HG03520 (cell line): Measurements from ENCODE around the gene RGS7.
"Not testable (repeated sequence)": the region's sequence is repeated elsewhere in the genome, so short reads cannot be mapped to it uniquely, and the experiment has no call there.

Experiments used
- ATAC-seq: cut with Tn5 transposase; IDR thresholded peaks from one replicate; pipeline ENCODE4 v1.9.1; 2021; ENCODE audit warnings: mild to moderate bottlenecking, moderate library complexity; ENCODE audit not compliant: unreplicated experiment

The RGS7 gene

DNA sequence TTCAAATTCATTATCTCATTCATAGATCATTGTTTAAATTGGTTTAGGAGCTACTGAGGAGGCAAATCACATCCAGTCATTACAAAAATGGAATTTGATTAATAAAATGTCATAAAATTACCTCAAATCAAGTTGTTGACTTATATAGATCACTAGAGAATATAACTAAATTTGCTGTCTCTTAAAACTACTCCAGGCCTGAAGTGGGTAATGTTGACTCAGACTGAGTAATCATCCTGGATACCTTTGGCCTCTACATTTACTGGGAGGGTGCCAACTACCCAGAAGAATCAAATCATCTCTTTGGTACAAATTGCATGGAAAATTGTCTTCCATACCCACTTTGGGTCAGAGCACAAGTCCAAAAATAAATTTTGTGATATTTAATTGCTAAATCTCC is 553.9 kb downstream of the RGS7 start:
- ATAC-seq: no peak

DNA sequence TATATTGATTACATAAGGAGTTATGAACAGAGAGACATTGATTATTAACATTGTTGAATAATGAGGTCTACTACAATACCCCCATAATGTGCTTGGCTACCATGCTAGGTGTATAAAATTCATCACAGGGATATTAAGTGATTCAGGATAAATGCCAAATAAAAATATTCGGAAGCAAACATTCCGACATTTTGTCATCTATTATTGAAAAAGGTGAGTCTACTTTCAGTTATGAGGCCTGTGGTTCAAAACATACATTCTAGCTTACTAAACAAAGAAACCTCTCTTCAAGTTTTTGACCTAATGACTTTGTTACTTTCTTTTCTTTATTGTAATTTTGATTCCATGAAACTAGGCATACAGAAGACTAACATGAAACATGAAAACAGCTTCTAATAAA is 554.7 kb downstream of the RGS7 start:
- ATAC-seq: no peak

DNA sequence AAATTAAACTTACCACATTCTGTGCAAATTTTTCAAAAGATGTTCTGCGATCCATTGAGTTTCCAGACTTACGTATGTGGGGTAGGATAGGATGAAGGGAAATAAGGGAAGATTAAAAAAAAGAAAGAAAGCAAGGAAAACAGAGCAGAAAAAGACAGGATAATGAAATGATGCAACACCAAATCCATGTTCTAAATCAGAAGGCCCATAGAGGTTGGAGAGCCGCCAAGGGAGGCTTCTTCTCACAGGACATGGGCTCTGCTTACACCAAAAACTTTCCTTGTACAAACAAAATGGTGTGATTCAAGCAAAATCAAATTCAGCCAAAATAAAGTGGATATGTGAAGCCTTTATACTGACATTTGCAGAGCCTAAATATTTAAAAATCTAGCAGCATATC is 555.6 kb downstream of the RGS7 start:
- no peak for ATAC-seq

DNA sequence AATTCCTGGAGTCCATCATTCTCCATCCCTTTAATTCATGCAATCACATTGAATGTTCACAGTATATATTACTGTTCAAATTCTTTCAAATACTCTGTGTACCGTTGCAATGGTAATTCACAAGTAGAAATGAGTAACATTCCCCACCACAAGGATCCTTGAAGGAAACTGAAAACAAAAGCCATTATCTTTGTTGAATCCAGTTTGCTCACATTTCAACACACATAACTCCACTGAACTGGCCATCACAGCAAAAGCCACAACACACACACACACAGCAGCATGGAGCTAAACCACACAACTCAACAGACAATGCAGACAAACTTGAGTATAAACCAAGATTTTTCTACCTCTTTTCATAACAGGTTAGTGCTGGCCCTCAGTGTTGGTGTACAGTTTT is 556.7 kb downstream of the RGS7 start:
- no peak for ATAC-seq

DNA sequence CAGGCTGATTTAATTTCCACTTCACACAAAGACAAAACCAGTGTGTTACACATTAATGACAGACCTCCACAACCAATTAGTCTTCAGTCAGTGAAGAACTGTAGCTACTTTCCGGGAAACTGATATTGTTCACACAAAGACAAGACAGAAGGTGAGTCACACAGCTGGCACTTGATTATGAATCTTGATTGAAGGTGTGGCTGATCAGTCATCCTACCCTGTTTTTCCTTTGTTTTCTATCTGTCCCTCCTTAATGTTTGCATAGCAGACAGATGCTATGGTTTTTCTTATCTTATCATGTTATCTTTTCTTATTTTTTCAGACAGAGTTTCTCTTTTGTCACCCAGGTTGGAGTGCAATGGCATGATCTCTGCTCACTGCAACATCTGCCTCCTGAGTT is 560.0 kb downstream of the RGS7 start:
- ATAC-seq: no peak

DNA sequence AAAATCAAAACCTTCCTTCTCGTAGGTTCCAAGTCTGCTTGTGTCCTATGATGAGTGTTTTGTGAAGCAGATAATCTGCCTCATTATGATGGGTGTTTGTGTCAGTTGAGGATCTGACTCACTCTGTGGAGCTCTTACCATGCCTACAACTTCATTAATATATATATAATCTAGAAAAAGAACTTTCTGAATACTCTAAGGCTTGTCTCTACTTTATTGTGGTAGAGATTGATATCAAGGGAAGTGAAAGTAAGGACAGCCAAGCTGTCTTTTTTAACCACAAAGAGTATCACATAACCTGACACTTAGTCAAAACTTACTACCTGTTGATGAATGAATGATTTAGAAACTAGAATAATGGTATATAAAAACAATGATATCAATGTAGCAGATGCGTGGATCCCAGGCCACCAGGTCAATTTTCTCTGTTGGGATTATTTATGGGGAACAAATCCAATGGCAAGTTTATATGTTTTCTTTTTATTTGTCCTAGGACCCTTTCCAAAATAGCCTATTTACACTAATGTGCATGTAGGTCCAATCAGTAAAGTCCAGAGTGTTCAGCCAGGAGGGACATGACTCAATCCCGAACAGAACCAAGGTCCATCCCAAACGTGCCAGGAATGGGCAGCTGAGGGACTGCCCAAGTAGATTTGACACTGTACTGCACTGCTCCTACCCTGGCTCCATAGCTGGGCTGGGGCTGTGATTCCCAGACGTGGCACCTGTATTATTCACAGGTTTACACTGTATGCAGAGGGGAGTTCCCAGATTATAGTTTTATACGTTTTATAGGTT is 562.8 kb downstream of the RGS7 start:
- peak; percentile 84 for ATAC-seq

DNA sequence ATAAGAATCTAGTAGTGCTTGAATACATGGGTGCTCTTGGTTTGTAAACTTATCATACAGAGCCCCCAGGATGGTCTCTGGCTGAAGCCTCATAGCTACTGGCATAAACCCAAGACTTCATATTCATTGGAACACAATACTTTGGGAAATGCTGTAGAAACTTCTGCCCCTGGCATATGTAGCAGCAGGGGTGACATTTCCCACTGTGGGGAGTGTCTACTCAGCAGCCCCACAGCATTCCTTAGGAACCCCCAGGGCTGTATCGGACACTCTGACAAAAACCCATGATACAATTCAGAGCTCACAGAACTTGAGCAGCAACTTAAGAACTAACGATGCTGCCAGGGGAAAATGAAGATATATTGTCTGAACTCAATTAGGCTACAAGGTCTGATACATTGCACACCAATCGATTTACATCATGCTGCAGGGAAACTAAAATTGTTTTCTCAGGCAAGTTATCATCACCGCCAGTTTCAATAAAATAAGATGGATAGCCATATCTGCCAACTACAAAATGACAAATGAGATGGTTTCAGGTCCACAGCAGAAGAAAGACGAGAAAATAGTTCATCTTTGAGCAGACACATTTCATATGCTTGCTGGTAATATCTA is 564.0 kb downstream of the RGS7 start:
- no peak for ATAC-seq

DNA sequence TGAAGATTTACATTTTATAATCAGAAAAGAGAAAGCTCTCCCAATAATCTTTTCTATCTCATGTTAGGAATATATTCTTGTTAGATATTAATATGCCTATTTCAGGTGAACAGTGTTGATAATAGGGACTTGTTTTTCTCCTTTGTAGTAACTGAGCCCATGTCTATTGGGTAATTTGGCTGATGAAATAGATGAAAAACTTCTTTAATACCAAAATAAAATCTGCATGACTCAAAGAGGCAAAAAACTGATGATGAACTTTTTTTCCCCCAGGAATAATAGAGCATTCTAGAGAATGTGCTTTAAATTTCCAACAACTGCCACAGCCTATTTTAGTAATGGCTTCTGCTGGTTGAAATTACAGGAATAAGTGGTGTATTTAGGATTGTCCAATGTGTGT is 566.1 kb downstream of the RGS7 start:
- ATAC-seq: no peak

DNA sequence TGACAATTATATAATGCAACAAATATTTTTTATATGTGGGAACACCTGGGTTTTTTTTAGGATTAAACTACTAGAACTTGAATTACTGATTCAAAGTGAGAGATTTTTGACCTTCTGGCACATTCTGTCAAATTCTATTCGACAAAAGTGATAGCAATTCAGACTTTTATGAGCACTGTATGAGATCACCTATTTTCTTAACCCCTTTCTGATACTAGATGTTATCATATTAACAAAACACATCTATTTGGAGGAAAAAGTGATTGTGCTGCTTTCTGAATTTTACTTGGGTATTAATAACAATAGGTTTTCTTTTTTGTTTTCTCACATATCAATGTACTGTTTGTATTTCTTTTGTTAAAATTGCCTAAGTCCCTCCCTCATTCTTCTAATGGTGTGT is 570.1 kb downstream of the RGS7 start:
- ATAC-seq: no peak

DNA sequence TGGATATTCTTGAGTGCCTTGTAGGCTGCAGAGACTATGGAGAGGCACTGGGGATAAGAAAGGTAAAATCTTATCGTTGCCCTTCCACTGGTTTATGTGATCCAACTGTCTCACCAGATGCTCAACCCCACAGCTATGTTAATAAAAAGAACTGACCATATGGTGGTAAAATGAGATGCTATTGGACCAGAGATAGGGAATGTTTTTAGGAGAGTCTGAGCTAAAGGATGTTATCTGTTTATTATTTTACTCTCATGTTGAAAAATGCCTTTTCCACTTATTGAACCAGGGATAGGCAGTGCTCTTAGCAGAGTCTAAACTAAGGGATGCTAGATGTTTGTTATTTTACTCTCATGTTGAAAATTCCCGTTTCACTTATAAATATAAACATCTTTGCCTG is 572.2 kb downstream of the RGS7 start:
- ATAC-seq: no peak

DNA sequence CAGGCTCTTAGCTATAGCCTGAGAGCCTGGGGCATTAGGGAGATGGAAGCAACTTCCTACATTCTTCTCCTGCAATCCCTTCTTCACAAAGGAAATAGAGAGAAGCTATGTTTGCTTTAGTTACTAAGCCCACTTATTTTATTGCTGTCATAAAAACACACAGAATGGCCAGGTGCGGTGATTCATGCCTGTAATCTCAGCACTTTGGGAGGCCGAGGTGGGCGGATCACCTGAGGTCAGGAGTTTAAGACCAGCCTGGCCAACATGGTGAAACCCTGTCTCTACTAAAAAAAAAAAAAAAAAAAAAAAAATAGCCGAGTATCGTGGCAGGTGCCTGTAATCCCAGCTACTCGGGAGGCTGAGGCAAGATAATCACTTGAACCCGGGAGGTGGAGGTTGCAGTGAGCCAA is 573.3 kb downstream of the RGS7 start:
- ATAC-seq: not testable (repeated sequence)

DNA sequence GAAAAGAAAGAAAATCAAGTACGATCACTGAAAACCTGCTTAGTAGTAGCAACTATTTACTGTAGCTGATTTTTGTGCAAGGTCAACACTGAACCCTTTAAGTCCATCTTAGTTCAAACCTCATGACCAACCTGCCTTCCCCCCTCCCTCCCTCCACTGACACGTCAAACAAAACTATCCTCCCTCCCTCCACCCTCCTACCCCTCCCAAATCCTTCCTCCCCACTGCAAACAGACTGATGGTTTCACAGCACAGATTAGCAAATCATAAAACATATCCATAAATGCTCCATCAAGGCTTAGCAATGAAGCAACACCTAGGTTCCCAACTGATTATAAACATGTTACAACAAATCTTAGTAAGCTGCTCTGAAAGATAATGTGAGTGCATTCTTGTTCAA is 580.8 kb downstream of the RGS7 start:
- no peak for ATAC-seq

DNA sequence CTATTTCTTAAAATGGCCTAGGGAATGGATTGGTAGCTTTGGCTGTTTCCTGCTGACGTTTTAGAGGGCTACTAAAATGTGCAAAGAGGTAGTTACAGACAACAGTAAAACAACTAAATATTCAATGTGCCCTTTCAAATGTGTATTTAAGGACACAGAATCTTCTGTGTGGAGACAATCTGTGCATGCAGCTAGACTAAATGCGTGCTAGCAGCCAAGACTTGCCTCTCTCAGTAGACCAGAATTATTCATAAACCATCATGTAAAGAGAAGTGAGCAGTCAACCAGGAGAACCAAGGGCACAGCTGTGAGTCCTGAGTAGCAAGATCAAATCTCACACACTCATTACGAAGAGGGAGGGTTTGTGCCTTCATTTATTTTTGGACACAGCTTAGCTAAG is 584.9 kb downstream of the RGS7 start:
- ATAC-seq: no peak

DNA sequence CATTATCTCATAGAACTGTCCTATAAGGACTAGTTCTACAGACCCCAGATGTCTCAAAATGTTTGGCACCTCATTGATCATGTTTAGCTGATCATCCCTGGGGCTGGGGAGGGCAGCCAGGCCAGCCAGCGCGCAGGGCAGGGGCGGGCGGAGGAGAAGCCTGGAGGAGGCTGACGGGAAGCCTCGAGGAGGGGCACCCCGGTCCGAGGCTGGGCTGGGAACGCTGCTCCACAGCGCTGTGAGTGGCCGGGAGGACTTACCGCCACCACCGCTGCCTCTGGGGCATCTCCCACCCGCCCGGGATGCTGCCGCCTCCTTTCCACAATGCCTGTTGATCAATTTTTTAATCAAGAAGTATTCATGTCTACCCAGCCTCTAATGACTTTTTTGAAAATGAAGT is 585.6 kb downstream of the RGS7 start:
- no peak for ATAC-seq

DNA sequence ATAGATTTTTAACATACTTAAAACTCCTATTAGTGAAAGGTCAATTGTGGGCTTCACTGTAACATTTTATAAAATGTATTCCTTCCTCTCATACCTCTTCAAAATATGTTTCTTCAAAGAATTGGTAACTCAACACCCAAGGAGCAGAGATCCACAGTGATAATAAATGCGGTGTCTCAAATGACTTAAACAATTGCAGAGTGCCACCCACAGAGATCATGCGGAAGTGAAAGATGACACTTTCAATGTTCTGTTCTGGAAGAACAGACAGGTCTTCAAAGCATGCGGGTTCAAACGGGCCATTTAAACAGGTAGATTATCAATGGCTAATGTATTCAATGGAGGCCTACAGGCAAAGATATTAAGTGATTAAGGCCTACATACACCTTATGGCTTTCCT is 588.0 kb downstream of the RGS7 start:
- no peak for ATAC-seq

DNA sequence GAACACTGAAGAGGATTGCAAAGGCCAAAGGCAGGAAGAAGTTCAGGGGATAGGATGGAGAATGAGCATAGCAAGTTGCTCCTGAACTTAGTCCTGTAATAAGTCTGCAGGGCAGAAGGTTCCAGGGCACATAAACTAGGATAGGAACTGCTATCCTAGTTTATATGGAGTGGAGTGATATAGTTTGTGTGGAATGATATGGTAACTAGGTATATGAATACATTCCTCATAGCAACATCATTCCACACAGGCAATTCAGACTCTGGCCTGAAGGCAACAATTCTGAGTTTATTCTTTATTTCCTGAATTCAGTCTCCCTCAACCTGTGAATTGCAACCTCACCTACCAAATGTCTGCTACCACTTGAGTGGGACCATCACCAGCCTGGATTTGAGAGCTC is 590.2 kb downstream of the RGS7 start:
- ATAC-seq: no peak

DNA sequence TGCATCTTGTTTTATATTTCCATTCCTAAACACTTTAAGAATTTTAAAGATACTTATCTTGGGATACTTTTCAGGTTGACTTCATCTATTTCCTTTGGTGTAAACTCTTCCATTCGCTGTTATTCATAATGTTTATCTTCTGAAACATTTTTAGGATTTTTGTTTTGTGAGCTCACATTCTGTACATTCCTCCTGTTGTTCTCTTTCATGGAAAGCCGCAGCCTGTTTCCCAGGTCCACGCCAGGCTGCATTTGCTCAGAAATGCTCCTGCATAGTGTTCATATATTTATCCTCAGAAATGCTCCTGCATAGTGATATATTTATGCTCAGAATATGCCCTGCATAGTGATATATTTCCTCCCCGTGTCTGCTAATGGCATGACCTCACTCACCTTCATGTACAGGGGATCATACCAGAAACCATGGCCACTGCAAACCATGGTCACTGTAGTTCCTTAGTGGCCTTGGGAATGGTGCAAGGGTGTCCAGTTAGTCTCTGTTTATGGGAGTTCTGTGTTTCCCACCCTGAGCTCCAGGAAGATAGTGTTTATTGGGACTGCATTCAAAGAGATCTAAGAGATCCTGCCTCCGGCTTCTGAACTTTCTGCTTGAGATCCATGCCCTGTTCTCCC is 591.2 kb downstream of the RGS7 start:
- no peak for ATAC-seq

DNA sequence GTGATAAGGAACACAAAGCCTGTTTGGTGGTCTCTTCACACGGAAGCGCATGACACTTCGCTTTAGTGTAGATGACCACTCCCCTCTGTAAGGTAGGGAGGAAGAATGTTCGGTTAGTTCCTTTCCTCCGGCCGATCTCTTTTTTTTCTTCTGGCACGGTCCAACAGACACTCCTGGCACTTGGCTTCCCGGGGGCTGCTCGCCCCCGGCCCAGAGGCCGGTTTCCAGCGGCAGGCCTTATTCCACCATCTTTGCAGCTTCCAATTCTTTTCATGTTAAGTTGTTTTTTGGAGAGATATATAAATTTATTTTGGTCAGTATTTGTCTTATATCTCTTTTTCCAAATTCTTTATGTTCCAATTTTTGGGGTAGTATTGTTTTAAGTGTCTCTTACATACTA is 593.2 kb downstream of the RGS7 start:
- ATAC-seq: no peak

DNA sequence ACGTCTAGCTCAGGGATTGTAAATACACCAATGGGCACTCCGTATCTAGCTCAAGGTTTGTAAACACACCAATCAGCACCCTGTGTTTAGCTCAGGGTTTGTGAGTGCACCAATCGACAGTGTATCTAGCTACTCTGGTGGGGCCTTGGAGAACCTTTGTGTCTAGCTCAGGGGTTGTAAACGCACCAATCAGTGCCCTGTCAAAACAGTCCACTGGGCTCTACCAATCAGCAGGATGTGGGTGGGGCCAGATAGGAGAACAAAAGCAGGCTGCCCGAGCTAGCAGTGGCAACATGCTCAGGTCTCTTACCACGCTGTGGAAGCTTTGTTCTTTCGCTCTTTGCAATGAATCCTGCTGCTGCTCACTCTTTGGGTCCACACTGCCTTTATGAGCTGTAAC is 593.9 kb downstream of the RGS7 start:
- not testable (repeated sequence) for ATAC-seq

DNA sequence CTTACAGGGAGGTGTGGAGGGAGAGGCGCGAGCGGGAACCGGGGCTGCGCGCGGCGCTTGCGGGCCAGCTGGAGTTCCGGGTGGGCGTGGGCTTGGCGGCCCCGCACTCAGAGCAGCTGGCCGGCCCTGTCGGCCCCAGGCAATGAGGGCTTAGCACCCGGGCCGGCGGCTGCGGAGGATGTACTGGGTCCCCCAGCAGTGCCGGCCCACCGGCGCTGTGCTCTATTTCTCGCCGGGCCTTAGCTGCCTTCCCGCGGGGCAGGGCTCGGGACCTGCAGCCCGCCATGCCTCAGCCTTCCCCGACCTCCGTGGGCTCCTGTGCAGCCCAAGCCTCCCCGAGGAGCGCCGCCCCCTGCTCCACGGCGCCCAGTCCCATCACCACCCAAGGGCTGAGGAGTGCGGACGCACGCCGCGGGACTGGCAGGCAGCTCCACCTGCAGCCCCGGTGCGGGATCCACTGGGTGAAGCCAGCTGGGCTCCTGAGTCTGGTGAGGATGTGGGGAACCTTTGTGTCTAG is 594.5 kb downstream of the RGS7 start:
- not testable (repeated sequence) for ATAC-seq

DNA sequence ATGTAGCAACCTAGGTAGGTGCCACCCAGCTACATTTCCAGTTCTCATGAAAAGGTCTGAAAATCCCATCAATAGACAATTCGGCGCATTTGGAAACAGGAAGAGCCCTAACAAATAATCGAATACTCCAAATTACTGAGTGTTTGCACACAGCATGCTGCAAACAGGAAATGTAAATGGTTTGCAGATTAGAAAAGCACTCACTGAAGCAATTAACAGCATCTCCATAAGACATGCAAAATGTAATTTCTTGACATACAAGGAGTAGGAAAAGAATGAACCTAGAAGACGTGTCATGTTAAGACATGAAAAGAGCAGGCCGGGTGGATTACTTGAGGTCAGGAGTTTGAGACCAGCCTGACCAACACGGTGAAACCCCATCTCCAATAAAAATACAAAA is 598.2 kb downstream of the RGS7 start:
- not testable (repeated sequence) for ATAC-seq

DNA sequence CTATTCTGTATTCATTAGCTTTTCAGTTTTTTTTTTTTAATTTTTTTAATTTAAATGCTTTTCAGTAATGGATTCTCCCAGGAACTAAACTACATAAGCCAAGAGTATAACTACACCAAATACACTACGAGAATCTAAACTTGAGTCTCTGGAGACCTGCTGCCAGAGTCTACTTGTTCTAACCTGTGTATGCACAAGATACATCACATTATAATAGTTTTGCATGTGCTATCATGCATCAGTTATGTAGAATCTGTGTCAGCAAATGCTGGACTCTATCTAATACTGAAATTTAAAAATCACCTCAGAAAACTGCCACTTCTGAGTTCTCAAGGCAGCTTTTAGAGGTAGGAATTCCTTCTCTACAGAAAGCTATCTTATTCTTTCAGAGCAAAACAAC is 598.7 kb downstream of the RGS7 start:
- ATAC-seq: no peak
